GM19438 (cell line): ENCODE results near the gene PARD6B.
A peak's percentile ranks its signal among the peaks of the same experiment; 100 is the strongest.

ENCODE experiments used
- ATAC-seq: cut with Tn5 transposase; IDR thresholded peaks from one replicate; pipeline ENCODE4 v1.9.1; 2021; ENCODE audit warnings: low read depth; ENCODE audit not compliant: unreplicated experiment

The PARD6B gene

GRCh38 chr20:50721881-50722281, 9.5 kb upstream of the PARD6B start:
- no peak for ATAC-seq

- ATAC-seq = no peak
These were observed 8.8 kb upstream of the PARD6B start for GRCh38 chr20:50722424-50723155.

- no peak for ATAC-seq
These were observed 7.7 kb upstream of the PARD6B start for GRCh38 chr20:50723672-50724071.

- ATAC-seq = no peak
These were observed 7.2 kb upstream of the PARD6B start for GRCh38 chr20:50724112-50724725.

- ATAC-seq = no peak
These were observed 6.3 kb upstream of the PARD6B start for GRCh38 chr20:50724851-50725723.

GRCh38 chr20:50725724-50726005, 5.7 kb upstream of the PARD6B start:
- ATAC-seq = no peak

- no peak for ATAC-seq
These were observed 4.2 kb upstream of the PARD6B start for GRCh38 chr20:50726955-50727791.

- no peak for ATAC-seq
These were observed 3.4 kb upstream of the PARD6B start for GRCh38 chr20:50727792-50728485.

GRCh38 chr20:50728486-50728980, 2.8 kb upstream of the PARD6B start:
- no peak for ATAC-seq

- ATAC-seq = no peak
These were observed 2.2 kb upstream of the PARD6B start for GRCh38 chr20:50728981-50729874.

- ATAC-seq = peak; percentile 2
These were observed 1.2 kb upstream of the PARD6B start for GRCh38 chr20:50729901-50730764.

GRCh38 chr20:50730765-50731054, 670 bp upstream of the PARD6B start:
- ATAC-seq = no peak

- no peak for ATAC-seq
These were observed 730 bp downstream of the PARD6B start for GRCh38 chr20:50731930-50732690.

- no peak for ATAC-seq
These were observed 2.4 kb downstream of the PARD6B start for GRCh38 chr20:50733644-50734349.

- no peak for ATAC-seq
These were observed 3.6 kb downstream of the PARD6B start for GRCh38 chr20:50734730-50735679.

GRCh38 chr20:50735813-50736212, 4.4 kb downstream of the PARD6B start:
- ATAC-seq = no peak
